Inflammatory macrophage treated with lipopolysaccharide for 1 hour (primary cell): ENCODE data around the gene NFAM1.

Experiments
- DNase-seq, 2 donors: peaks; one replicate each; pipeline ENCODE4 v3.0.0-alpha.2; 2020 to 2022

NFAM1 gene

GRCh38 chr22:42439021-42439567 is 6.9 kb upstream of the NFAM1 start:
- DNase-seq: no peak

DNA sequence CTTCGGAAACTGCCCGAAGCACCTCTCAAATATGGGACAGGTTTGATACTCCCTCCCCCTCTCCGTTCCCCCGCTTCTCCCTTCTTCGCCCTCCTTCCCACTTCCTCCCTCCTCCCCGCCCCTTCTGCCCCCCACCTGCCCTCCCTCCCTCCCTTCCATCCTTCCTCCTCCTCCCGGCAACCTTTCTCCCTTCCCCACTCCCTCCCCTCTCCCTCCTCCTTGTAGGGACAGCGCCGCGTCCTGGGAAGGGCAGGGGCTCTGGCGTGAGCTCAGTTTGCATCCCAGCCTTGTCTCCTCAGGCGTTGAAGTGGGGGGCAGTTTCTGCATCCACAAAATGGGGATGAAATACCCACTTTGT is 6.1 kb upstream of the NFAM1 start:
- no peak for DNase-seq

GRCh38 chr22:42437488-42438292 is 5.5 kb upstream of the NFAM1 start:
- peak; percentile 63 to 70 for DNase-seq

- no peak for DNase-seq
These were observed 4.2 kb upstream of the NFAM1 start for GRCh38 chr22:42436404-42436803.

- no peak for DNase-seq
These were observed 2.7 kb upstream of the NFAM1 start for GRCh38 chr22:42434748-42435425.

DNA sequence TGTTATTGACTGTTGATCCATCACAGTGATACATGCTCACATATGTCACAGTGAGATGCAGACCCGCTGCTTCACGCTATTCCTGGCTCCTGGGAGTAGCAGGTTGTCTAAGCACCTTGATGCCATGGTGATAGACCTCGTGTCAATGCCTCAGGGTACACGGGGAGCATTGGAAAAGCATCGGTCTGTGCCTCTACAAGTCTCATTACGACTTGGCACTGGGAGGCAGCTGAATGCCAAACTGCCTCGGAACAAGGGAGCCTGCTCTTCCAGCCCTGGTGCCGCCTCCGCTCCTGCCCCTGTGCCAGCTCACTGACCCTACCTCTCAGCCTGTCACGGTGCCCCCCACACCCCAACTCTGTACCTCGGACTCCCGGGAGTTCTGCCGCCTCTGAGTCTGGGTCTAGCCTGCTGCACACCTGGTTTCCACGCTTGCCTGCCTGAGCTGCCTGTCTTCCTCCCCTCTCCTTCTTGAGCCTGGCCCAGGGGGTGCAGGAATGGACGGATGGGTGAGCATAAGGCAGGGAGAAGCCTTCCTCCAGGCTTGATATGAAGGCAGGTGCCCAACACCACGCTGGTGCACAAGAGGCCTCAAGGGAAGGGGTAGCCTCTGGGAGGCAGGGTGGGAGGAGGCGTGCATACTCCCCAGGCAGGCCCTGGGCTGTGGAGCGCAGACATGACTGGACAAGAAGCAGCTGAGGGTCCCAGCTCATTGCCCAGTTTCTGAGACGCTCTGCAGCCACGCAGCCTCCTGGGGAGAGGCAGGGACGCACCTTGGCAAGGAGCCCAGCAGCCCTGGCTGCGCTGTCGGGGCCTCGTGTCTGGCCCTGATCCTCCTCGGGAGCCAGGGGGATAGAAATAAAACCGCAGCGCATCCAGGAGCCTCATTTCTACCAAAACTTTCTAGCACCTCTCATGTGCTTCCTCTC is 1.8 kb upstream of the NFAM1 start:
- no peak for DNase-seq

DNA sequence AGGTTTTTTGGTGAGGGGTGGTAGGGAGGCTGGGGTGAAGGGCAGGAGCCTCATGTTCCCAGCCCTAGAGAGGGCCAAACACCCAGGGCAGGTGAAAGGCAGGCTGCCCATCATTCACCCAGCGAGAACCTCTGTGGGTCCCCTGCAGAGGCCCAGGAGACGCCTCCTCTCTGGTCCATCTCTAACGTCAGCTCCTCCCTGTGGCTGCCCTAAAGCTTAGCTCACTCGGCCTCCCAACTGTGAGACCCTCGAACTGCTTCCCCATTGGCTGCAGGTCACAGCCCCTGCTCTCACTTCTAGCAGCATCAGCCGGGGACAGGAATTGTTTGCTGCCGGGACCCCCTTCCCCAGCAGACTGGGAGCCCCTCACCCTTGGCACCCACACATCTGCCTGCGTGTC is 615 bp upstream of the NFAM1 start:
- DNase-seq: no peak

GRCh38 chr22:42431401-42432019 is 693 bp downstream of the NFAM1 start:
- DNase-seq: no peak

GRCh38 chr22:42430528-42431125 is 1.6 kb downstream of the NFAM1 start:
- peak; percentile 96 to 97 for DNase-seq

- no peak for DNase-seq
These were observed 3.4 kb downstream of the NFAM1 start for GRCh38 chr22:42428760-42429159.

DNA sequence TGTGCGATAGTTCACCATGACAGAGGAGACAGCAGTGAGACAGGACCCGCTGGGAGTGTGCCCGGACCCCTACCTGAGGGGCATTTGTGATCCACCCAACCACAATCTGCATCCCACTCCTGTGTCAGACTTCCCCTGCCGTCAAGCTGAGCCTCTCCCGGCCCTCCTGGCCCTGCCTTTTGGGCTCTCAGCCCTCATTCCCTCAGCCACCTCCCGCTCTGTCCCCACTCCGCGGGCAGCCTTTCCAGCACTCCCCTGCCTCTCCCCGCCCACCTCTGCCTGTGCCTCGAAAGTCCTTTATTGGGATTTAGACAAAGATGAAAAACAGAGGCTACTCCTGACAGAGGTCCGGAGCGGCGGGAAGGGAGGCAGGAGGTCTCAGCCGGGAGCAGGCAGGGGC is 4.2 kb downstream of the NFAM1 start:
- no peak for DNase-seq

DNA sequence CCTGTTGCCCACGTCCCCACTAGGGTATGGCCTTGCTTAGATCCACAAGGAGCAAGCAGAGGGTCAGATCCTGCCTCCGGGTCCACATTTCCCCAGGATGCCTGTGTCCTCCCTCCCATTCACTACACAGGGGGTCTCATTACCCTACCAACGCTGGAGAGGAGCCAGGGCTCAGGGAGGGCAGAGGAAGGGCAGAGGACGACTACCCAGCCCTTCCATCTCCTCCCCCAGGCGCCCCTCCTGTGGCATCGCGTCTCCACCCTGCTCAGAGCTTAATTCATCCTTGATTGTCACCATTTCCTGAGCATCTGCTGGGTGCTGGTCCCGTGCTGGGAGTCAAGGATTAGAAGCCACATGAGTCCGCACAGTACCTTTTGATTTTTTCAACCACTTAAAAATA is 5.0 kb downstream of the NFAM1 start:
- DNase-seq: no peak

- no peak for DNase-seq
These were observed 6.2 kb downstream of the NFAM1 start for GRCh38 chr22:42425989-42426355.

GRCh38 chr22:42425337-42425988 is 6.7 kb downstream of the NFAM1 start:
- DNase-seq: no peak

DNA sequence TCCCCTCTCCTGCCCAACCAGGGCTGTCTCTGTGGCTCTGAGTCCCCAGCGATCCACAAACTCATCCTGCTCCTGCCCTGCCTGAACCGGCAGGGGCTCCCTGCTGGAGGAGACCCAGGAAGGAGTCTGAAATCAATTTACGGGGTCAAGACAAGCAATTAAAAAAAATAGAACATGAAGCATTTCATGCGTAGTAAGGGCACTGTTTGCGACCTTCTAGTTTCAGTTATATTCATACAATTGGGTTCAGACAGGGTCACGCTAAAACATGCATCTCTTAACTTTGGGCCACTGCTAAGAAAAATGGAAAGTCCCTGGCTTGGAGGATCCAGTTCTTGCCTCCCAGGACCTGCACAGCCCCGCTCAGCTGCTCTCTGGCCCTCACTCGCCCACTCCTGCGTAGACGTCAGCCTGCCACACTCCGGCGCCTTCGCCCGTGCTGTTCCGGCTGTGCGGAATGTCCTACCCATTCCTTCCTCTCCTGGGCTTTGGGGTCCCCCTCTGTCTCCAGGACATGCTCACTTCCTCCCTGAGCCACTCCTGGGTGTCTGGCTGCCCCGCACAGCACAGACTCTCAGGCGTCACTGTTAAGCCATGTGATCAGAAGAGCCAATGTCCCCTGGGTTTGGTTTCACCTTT is 12.8 kb downstream of the NFAM1 start:
- DNase-seq: peak; percentile 64 to 89

GRCh38 chr22:42418811-42419242 is 13.4 kb downstream of the NFAM1 start:
- DNase-seq: peak; percentile 88 to 91

- DNase-seq: peak; percentile 39 to 75
These were observed 14.4 kb downstream of the NFAM1 start for GRCh38 chr22:42417645-42418305.

- DNase-seq: no peak
These were observed 15.5 kb downstream of the NFAM1 start for GRCh38 chr22:42416671-42417230.

- peak; percentile 81 to 82 for DNase-seq
These were observed 17.5 kb downstream of the NFAM1 start for GRCh38 chr22:42414565-42415303.
